H1 (cell line): ENCODE results near the gene FHL2. TPM values are rescaled to one million over a fixed set of nuclear protein-coding genes. Genes with fewer than 3 reads are reported as not detected.

Experiments used
- CTBP2 ChIP-seq: IDR thresholded peaks from 2 replicates; pipeline ENCODE4 v1.7.0; 2011; ENCODE audit warnings: borderline replicate concordance, mild to moderate bottlenecking, moderate library complexity, mixed read lengths, low read length; ENCODE audit not compliant: insufficient read depth, insufficient read length
- GTF2F1 ChIP-seq: IDR thresholded peaks from 2 replicates; pipeline ENCODE4 v1.6.1; 2012; ENCODE audit warnings: low read depth, low read length, improper control_type of control experiment, borderline replicate concordance
- JUND ChIP-seq: IDR thresholded peaks from 2 replicates; pipeline ENCODE4 v1.6.1; 2011; ENCODE audit warnings: mild to moderate bottlenecking, improper control_type of control experiment, low read length
- KDM5A ChIP-seq: fragments of 200-600 bp; IDR thresholded peaks from 2 replicates; pipeline ENCODE4 v1.7.1; 2012; ENCODE audit warnings: mild to moderate bottlenecking, low read length, inconsistent platforms, mixed read lengths
- RBBP5 ChIP-seq: IDR thresholded peaks from 2 replicates; pipeline ENCODE4 v1.7.1; 2012; ENCODE audit warnings: low read depth, mild to moderate bottlenecking, inconsistent platforms, low read length, moderate library complexity, borderline replicate concordance
- RNF2 ChIP-seq: fragments of 200-900, 300-1000 bp; sonication (generic); IDR thresholded peaks from 2 replicates; pipeline ENCODE4 v1.7.1; 2016; ENCODE audit warnings: borderline replicate concordance, low read depth, mild to moderate bottlenecking, antibody characterized with exemption, low read length; ENCODE audit not compliant: poor library complexity, severe bottlenecking; ENCODE audit errors: missing control alignments
- RXRA ChIP-seq: IDR thresholded peaks from 2 replicates; pipeline ENCODE4 v1.6.1; 2011; ENCODE audit warnings: low read depth, mild to moderate bottlenecking, low read length, moderate library complexity; ENCODE audit not compliant: insufficient read depth
- polyA plus RNA-seq, 7 experiments: library from polyadenylated mRNA; depleted of rRNA in 3 of 7; stranded (reverse) in 5 of 7; unstranded in 2 of 7; fragments of >200 nt in 5 of 7; fragments of 200-250 nt in 2 of 7; gene quantifications; 1 replicate in 5 of 7; 2 replicates in 1 of 7; 4 replicates in 1 of 7; pipeline versions ENCODE4 v1.2.1 to v1.2.3, GENCODE V29; 2011 to 2013; ENCODE audit warnings: missing spikeins in 2 of 7, mixed read lengths in 2 of 7
- total RNA-seq: library from RNA; stranded (reverse); fragmentation: NEBNext Ultra II Directional; extraction: Animal tissue kit (Norgen Biotek cat#: 25700); gene quantifications from 2 replicates; pipeline ENCODE4 v1.2.1, GENCODE V29; 2021

FHL2 gene
- total and polyA plus RNA-seq, 2 of the 8 experiments (the other 6 are each of a cell fraction or from before 2014, with no cell fraction given) = 33.2 to 64.3 TPM

GRCh38 chr2:105409717-105410116 is 10.9 kb upstream of the FHL2 start (continued):
- TF ChIP-seq RXRA (no peak), CTBP2 (no peak), GTF2F1 (no peak), RNF2 (no peak), KDM5A (no peak), JUND (no peak), RBBP5 (no peak)
